Measurements from ENCODE around the gene CALM3. TPM values are rescaled to one million over a fixed set of nuclear protein-coding genes. Genes with fewer than 3 reads are reported as not detected.

Gene CALM3
- polyA plus RNA-seq, 1 donor from 2014 or later, result 630 TPM

GRCh38 chr19:46585539-46585938 lies 15.6 kb upstream of the CALM3 start:
- Histone ChIP-seq H3F3A (ENCODE audit: insufficient read depth, low read length, poor library complexity, severe bottlenecking) (no peaks in the 10 kb centered on the region), H3K4me2 (ENCODE audit: low read length) (no peak overlapping the region), H3K27ac (ENCODE audit: low read length) (no peak overlapping the region), H3K9ac (ENCODE audit: low read length) (no peak overlapping the region), H3K27me3 (ENCODE audit: insufficient read depth, low read depth, low read length) (no peaks in the 10 kb centered on the region), H3K79me2 (replicated peaks; ENCODE audit: insufficient read depth, low read length) (no peaks in the 10 kb centered on the region), H3K36me3 (ENCODE audit: insufficient read depth, low read length) (no peaks in the 10 kb centered on the region), H4K20me1 (ENCODE audit: insufficient read depth) (no peaks in the 10 kb centered on the region), H2AFZ (ENCODE audit: low read depth, low read length) (no peak overlapping the region), H3K9me2 (ENCODE audit: insufficient read depth, low read length) (no peaks in the 10 kb centered on the region), H3K4me3 (ENCODE audit: low read length) (no peak overlapping the region), H3K9me3 (ENCODE audit: low read length) (no peaks in the 10 kb centered on the region)
- TF ChIP-seq SMC3 (conservative IDR thresholded peaks at IDR 0.05; ENCODE audit: poor library complexity) (no peak), CTCF (IDR thresholded peaks at IDR 0.05; ENCODE audit: poor library complexity, severe bottlenecking) (no peak), RAD21 (conservative IDR thresholded peaks at IDR 0.05) (no peak), MXI1 (conservative IDR thresholded peaks at IDR 0.05; ENCODE audit: poor library complexity, severe bottlenecking) (no peak), EZH2 (IDR thresholded peaks at IDR 0.05; ENCODE audit: borderline replicate concordance, insufficient read depth, low read length, poor library complexity, severe bottlenecking) (no peak), EP300 (conservative IDR thresholded peaks at IDR 0.05; ENCODE audit: poor library complexity, severe bottlenecking) (no peak), TAF1 (IDR thresholded peaks at IDR 0.05; ENCODE audit: low read depth) (no peak), POLR2AphosphoS5 (IDR thresholded peaks at IDR 0.05) (no peak)
- TF ChIP-seq, protein P1, sequence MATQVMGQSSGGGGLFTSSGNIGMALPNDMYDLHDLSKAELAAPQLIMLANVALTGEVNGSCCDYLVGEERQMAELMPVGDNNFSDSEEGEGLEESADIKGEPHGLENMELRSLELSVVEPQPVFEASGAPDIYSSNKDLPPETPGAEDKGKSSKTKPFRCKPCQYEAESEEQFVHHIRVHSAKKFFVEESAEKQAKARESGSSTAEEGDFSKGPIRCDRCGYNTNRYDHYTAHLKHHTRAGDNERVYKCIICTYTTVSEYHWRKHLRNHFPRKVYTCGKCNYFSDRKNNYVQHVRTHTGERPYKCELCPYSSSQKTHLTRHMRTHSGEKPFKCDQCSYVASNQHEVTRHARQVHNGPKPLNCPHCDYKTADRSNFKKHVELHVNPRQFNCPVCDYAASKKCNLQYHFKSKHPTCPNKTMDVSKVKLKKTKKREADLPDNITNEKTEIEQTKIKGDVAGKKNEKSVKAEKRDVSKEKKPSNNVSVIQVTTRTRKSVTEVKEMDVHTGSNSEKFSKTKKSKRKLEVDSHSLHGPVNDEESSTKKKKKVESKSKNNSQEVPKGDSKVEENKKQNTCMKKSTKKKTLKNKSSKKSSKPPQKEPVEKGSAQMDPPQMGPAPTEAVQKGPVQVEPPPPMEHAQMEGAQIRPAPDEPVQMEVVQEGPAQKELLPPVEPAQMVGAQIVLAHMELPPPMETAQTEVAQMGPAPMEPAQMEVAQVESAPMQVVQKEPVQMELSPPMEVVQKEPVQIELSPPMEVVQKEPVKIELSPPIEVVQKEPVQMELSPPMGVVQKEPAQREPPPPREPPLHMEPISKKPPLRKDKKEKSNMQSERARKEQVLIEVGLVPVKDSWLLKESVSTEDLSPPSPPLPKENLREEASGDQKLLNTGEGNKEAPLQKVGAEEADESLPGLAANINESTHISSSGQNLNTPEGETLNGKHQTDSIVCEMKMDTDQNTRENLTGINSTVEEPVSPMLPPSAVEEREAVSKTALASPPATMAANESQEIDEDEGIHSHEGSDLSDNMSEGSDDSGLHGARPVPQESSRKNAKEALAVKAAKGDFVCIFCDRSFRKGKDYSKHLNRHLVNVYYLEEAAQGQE (IDR thresholded peaks at IDR 0.05; ENCODE audit: borderline replicate concordance), result no peak

DNA sequence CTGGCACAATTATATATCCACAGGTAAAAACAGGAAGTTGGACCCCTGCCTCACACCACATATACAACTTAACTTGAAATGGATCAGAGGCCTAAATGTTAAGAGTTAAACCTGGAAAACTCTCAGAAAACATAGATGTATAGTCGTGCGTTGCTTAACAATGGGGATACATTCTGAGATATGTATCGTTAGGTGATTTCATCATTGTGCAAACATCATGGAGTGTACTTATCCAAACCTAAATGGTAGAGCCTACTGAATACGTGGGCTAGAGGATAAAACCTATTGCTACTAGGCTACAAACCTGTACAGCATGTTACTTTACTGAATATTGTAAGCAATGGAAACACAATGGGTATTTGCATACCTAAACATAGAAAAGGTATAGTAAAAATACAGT lies 14.8 kb upstream of the CALM3 start:
- no peak overlapping the region for H3K9ac ChIP-seq (ENCODE audit: low read length)
- H3K4me3 ChIP-seq (ENCODE audit: low read length), result no peak overlapping the region
- H3K36me3 ChIP-seq (ENCODE audit: insufficient read depth, low read length), result no peaks in the 10 kb centered on the region
- no peaks in the 10 kb centered on the region for H3K79me2 ChIP-seq (replicated peaks; ENCODE audit: insufficient read depth, low read length)
- no peak overlapping the region for H3K27ac ChIP-seq (ENCODE audit: low read length)
- H3K27me3 ChIP-seq (ENCODE audit: insufficient read depth, low read depth, low read length), result no peaks in the 10 kb centered on the region
- H2AFZ ChIP-seq (ENCODE audit: low read depth, low read length), result no peak overlapping the region
- H3K4me2 ChIP-seq (ENCODE audit: low read length), result no peak overlapping the region
- H3K9me2 ChIP-seq (ENCODE audit: insufficient read depth, low read length), result no peaks in the 10 kb centered on the region
- H3K9me3 ChIP-seq (ENCODE audit: low read length), result no peaks in the 10 kb centered on the region
- H3F3A ChIP-seq (ENCODE audit: insufficient read depth, low read length, poor library complexity, severe bottlenecking), result no peaks in the 10 kb centered on the region
- H4K20me1 ChIP-seq (ENCODE audit: insufficient read depth), result no peaks in the 10 kb centered on the region
- no peak for TF ChIP-seq SMC3 (conservative IDR thresholded peaks at IDR 0.05; ENCODE audit: poor library complexity)
- TF ChIP-seq, protein P1 (IDR thresholded peaks at IDR 0.05; ENCODE audit: borderline replicate concordance), result no peak
- TF ChIP-seq CTCF (IDR thresholded peaks at IDR 0.05; ENCODE audit: poor library complexity, severe bottlenecking), result no peak
- TF ChIP-seq POLR2AphosphoS5 (IDR thresholded peaks at IDR 0.05), result no peak
- TF ChIP-seq MXI1 (conservative IDR thresholded peaks at IDR 0.05; ENCODE audit: poor library complexity, severe bottlenecking), result no peak
- no peak for TF ChIP-seq EP300 (conservative IDR thresholded peaks at IDR 0.05; ENCODE audit: poor library complexity, severe bottlenecking)
